GM19438 (cell line): ENCODE measurements around the gene CASP7.
A peak's percentile ranks its signal among the peaks of the same experiment; 100 is the strongest.

Experiments
- ATAC-seq: cut with Tn5 transposase; IDR thresholded peaks from one replicate; pipeline ENCODE4 v1.9.1; 2021; ENCODE audit warnings: low read depth; ENCODE audit not compliant: unreplicated experiment

Gene CASP7

GRCh38 chr10:113711142-113711541 is 31.4 kb downstream of the CASP7 start:
- ATAC-seq = no peak

- no peak for ATAC-seq
Measured at GRCh38 chr10:113712024-113712423, 32.3 kb downstream of the CASP7 start.

- no peak for ATAC-seq
Measured at GRCh38 chr10:113712755-113713639, 33.3 kb downstream of the CASP7 start.

- no peak for ATAC-seq
Measured at GRCh38 chr10:113713640-113713982, 33.9 kb downstream of the CASP7 start.

- no peak for ATAC-seq
Measured at GRCh38 chr10:113716109-113716910, 36.6 kb downstream of the CASP7 start.

- ATAC-seq = no peak
Measured at GRCh38 chr10:113718969-113719822, 39.5 kb downstream of the CASP7 start.

GRCh38 chr10:113720386-113720785 is 40.7 kb downstream of the CASP7 start:
- no peak for ATAC-seq

GRCh38 chr10:113732160-113732881 is 52.6 kb downstream of the CASP7 start:
- ATAC-seq = no peak

- ATAC-seq = no peak
Measured at GRCh38 chr10:113732966-113733365, 53.3 kb downstream of the CASP7 start.

GRCh38 chr10:113733635-113734034 is 53.9 kb downstream of the CASP7 start:
- no peak for ATAC-seq

- ATAC-seq = peak; percentile 96
Measured at GRCh38 chr10:113735913-113736312, 56.2 kb downstream of the CASP7 start.

GRCh38 chr10:113736576-113736975 is 56.9 kb downstream of the CASP7 start:
- no peak for ATAC-seq

- ATAC-seq = no peak
Measured at GRCh38 chr10:113739031-113739430, 59.3 kb downstream of the CASP7 start.

GRCh38 chr10:113739577-113739976 is 59.9 kb downstream of the CASP7 start:
- ATAC-seq = no peak

- ATAC-seq = no peak
Measured at GRCh38 chr10:113740850-113741249, 61.1 kb downstream of the CASP7 start.

GRCh38 chr10:113742466-113742865 is 62.8 kb downstream of the CASP7 start:
- ATAC-seq = no peak

- no peak for ATAC-seq
Measured at GRCh38 chr10:113743594-113743993, 63.9 kb downstream of the CASP7 start.

- no peak for ATAC-seq
Measured at GRCh38 chr10:113745374-113745773, 65.7 kb downstream of the CASP7 start.

GRCh38 chr10:113746217-113746957 is 66.7 kb downstream of the CASP7 start:
- no peak for ATAC-seq
